AG04450 (cell line): ENCODE measurements around the gene LRRK1. TPM values are rescaled to one million over a fixed set of nuclear protein-coding genes. Genes with fewer than 3 reads are reported as not detected.

ENCODE experiments used
- CTCF ChIA-PET: fragments of 300-600, 350-600 bp; formaldehyde crosslinking; extraction: SDS; loops from one replicate; lab custom pipeline; 2022; ENCODE audit warnings: antibody characterized with exemption, inconsistent platforms; lab: Charles Lee
- POLR2A ChIA-PET: fragments of 350-600 bp; formaldehyde crosslinking; extraction: SDS; loops from one replicate; lab custom pipeline; 2021; ENCODE audit warnings: antibody characterized with exemption, inconsistent platforms; lab: Yijun Ruan, JAX
- DNase-seq: peaks from one replicate; pipeline ENCODE4 v3.0.0-alpha.2; 2011; ENCODE audit warnings: low read depth, low spot score
- H3K27ac ChIP-seq: one replicate; pipeline ENCODE4 v1.5.1; 2012; ENCODE audit warnings: low read depth, low read length, control low read depth
- H3K27me3 ChIP-seq: one replicate; pipeline ENCODE4 v1.6.0; 2012; ENCODE audit warnings: low read length; ENCODE audit not compliant: control insufficient read depth, insufficient read depth
- H3K4me3 ChIP-seq: 2 replicates; pipeline ENCODE4 v1.5.1; 2011; ENCODE audit warnings: mild to moderate bottlenecking, low read depth, low read length, control low read depth
- H3K9me3 ChIP-seq: 2 replicates; pipeline ENCODE4 v1.5.1; 2012; ENCODE audit warnings: low read length; ENCODE audit not compliant: control insufficient read depth, insufficient read depth
- polyA plus RNA-seq: library from polyadenylated mRNA; depleted of rRNA; stranded (reverse); fragments of >200 nt; gene quantifications from 2 replicates; pipeline ENCODE4 v1.2.3, GENCODE V29; 2011
- TF ChIP-seq, protein P1 (sequence below): IDR thresholded peaks from 2 replicates; pipeline ENCODE4 v1.5.1; 2011; ENCODE audit warnings: low read depth, low read length, control low read depth, inconsistent platforms

Gene LRRK1
- polyA plus RNA-seq, 1 experiment: 5.6 TPM

DNA sequence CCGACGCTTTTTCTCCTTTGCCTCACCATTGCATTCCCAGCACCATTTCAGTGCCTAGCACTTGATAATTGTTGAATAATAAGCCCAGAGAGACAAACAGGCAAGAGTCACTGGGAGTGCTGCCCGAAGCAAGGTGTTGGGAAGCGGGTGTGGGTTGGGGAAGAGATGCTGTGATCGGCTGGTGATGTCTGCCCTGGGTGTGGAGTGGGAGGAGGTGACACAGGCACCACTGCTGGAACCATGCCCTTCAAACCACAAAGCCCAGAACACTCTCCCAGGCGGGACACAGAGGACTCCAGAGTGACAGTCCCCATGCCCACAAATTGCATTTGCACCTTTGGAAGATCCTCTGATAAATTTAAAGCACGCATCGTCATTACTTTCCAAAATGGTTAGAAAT lies 184.4 kb downstream of the LRRK1 start:
- ChIA-PET CTCF (no interaction called here), POLR2A (no interaction called here)
- Histone ChIP-seq H3K9me3 (peaks cover 27% of the 10 kb centered on the region), H3K27ac (no peak overlapping the region), H3K27me3 (no peaks in the 10 kb centered on the region), H3K4me3 (no peak overlapping the region)
- TF ChIP-seq, protein P1, sequence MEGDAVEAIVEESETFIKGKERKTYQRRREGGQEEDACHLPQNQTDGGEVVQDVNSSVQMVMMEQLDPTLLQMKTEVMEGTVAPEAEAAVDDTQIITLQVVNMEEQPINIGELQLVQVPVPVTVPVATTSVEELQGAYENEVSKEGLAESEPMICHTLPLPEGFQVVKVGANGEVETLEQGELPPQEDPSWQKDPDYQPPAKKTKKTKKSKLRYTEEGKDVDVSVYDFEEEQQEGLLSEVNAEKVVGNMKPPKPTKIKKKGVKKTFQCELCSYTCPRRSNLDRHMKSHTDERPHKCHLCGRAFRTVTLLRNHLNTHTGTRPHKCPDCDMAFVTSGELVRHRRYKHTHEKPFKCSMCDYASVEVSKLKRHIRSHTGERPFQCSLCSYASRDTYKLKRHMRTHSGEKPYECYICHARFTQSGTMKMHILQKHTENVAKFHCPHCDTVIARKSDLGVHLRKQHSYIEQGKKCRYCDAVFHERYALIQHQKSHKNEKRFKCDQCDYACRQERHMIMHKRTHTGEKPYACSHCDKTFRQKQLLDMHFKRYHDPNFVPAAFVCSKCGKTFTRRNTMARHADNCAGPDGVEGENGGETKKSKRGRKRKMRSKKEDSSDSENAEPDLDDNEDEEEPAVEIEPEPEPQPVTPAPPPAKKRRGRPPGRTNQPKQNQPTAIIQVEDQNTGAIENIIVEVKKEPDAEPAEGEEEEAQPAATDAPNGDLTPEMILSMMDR: no peak
- no peak for DNase-seq

DNA sequence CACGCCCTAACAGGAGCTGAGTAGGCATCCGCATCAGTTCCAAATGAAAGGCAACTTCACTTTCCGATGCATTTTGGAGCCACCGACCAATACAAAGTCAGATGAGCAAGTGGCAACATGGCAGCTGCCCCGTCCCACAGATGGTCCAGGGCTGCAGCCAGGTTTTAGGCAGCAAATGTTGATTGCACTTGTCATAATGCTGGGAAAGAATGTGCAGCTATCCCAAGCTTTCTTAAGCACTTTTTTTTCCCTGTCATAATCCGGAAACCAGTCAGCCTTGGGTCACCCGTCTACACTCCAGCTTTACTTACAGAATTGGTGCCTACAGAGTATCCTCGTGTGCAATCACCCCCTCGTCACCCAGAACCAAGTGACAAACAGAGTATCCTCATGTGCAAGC lies 185.0 kb downstream of the LRRK1 start:
- no peaks in the 10 kb centered on the region for H3K27me3 ChIP-seq
- TF ChIP-seq, protein P1: no peak
- ChIA-PET CTCF (no interaction called here), POLR2A (no interaction called here)
- peaks cover 28% of the 10 kb centered on the region for H3K9me3 ChIP-seq
- DNase-seq: no peak
- H3K4me3 ChIP-seq: no peak overlapping the region
- no peak overlapping the region for H3K27ac ChIP-seq

DNA sequence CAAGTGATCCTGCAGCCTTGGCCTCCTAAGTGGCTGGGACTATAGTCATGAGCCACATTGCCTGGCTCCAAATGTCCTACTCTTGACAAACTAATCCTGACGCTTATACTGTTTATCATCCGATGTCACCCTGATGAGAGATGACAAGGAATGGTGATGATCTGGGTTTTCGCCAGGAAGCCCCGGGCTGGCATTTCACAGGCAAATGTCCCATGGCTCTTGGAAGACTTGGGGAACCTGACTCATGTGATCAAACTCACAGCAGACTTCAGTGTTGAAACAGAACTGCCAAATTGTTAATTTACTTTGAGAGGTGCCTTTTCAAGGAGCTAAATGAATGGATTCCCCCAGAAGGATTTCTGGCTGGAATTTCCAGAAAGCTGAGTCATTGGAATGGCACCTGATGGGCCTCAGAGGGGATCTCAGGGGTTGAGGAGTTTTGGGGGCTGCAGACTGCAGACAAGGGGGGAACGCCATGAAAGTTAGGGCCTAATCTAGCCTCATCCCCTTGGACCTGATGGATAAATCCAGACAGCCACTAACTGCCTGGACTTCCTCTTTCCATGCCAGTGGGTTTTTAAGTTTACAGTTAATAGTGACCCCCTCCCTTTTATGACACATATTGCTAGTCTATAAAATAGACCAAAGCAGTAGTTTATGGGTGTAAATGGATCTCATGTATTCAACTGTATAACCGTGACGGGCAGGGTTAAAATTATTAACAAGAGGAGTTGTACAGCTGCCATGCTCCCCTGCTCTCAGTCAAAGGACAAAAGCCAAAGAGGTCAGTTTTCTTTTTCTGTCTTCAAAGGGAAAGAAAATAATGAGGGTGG lies 186.1 kb downstream of the LRRK1 start:
- DNase-seq: no peak
- CTCF ChIA-PET: interaction anchor here (0.9 to 1.0 kb wide), 2 partner anchors 9 to 16 kb away, joined by 3 read pairs; no protein-coding TSS in a partner anchor
- no peaks in the 10 kb centered on the region for H3K27me3 ChIP-seq
- TF ChIP-seq, protein P1: no peak
- peaks cover 28% of the 10 kb centered on the region for H3K9me3 ChIP-seq
- POLR2A ChIA-PET: interaction anchor here (0.8 kb wide), 1 partner anchor 23 kb away, joined by 3 read pairs; no protein-coding TSS in a partner anchor
- no peak overlapping the region for H3K27ac ChIP-seq
- no peak overlapping the region for H3K4me3 ChIP-seq

DNA sequence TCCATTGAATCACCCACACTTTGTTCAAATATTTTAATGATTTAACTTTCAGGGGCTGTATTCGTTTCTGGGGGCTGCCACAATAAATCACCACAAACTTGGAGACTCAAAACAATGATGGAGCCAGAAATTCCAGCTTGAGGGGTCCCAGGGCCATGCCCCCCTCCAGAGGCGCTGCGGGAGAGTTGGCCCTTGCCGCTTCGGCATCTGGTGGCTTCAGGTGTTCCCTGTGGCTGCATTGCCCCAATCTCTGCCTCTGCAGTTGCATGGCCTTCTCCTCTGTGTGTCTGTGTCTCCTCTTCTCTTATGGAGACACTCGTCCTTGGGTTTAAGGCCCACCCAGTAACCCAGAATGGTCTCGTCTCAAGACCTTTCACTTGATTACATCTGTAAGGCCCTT lies 187.9 kb downstream of the LRRK1 start:
- peaks cover 12% of the 10 kb centered on the region for H3K9me3 ChIP-seq
- ChIA-PET CTCF (no interaction called here), POLR2A (no interaction called here)
- no peak for DNase-seq
- H3K4me3 ChIP-seq: no peak overlapping the region
- TF ChIP-seq, protein P1: no peak
- no peak overlapping the region for H3K27ac ChIP-seq
- no peaks in the 10 kb centered on the region for H3K27me3 ChIP-seq
